ENCODE measurements around the gene PIK3AP1.

The PIK3AP1 gene

GRCh38 chr10:96608262-96608661, 112.1 kb downstream of the PIK3AP1 start:
- DNase-seq, result no peak

- no peak for DNase-seq
Observed at GRCh38 chr10:96606946-96607345, 113.4 kb downstream of the PIK3AP1 start.

- no peak for DNase-seq
Observed at GRCh38 chr10:96606216-96606615, 114.1 kb downstream of the PIK3AP1 start.

DNA sequence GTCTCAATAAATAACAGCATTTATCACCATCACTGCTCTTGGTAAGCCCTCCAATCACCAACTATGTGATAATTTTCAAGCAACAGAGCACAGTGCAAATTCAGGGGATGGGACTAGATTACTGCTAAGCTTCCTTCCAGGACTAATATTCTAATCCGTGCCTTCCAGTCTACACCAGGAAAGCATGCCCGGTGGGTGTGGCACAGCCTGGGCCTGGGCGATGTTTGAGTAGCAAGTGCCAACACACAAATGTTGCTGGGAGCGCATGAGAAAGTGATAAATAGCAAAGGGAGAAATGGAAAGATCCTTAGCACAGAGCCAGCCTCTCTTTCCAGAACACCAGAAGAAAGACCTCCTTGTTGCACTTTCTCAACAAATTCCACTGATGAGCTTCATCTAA, 120.0 kb downstream of the PIK3AP1 start:
- DNase-seq, result no peak

GRCh38 chr10:96598846-96599245, 121.5 kb downstream of the PIK3AP1 start:
- DNase-seq, result no peak

DNA sequence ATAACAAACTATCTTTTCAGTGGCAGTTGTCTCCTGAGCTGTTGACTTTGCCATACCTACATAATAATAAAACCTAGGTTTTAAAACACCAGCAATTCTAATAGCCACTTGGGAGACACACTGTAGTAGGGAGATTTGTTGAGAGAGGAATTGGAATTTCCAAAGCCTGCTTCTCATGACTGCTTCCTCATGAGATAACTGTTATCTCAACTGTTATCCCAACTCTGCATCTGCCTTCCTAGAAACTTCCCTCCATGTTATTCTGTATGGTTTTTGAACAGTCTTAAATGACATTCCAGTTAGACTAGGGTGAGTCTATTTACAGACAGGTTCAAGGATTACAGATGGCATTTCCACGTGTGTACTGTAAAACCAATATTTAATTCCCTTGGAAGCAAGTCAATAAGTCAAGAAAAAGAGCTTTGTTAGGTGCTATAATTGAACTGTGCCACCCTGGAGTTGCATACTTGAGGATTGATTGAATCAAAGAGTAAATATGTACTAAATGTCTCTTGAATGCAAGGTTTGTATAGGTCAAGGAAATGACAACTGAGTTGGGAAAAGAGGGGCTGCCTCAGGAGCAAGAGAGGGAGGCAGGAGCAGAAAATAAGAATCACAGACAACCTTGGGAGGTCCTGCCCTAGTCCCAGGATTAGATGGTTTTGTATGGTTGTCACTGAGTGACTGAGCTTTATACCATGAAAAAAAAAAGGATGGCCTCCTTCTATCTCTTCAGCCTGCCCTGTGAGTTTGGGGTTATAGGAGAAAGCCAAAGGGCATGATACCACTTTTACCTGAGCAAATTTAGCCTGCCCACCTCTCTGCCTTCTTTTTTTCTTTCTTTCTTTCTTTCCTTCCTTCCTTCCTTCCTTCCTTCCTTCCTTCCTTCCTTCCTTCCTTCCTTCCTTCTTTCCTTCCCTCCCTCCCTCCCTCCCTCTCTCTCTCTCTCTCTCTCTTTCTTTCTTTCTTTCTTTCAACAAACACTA, 123.6 kb downstream of the PIK3AP1 start:
- DNase-seq, result no peak

DNA sequence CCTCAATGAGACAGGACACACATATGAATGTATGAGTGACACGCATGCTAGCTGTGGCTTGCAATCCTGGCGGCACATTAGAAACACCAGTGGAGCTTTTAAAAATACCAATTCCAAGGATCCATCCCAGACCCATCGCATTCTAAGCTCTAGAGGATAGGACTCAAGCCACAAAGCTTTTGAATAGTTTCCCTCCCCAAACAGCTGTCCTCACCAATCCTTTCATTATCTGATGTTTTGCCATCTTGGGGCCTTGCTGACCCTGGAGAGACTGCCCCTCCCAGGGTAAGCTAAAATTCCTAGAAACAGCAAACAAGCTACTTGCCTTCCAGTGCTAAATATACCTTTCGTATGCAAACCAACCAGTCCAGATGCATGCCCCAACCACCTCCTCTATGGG, 124.6 kb downstream of the PIK3AP1 start:
- DNase-seq, result no peak

DNA sequence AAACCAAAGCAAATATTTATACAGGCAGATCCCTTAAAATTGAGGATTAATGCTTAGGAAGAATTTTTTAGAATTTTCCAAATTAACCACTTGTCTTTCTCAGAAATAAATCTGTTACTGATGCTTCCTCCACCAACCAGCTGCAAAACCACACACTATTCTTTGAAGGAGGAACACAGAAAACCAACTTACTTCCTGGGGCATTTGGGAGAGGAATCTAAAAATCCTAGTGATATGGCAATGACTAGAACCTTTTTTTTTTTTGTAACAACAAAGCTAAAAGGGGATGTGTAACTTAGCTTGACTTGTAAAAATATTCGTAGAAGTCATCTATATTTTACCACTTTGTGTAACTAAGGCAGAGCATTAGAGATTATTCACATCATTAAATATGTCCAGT, 128.4 kb downstream of the PIK3AP1 start:
- no peak for DNase-seq

GRCh38 chr10:96588616-96589419, 131.5 kb downstream of the PIK3AP1 start:
- DNase-seq, result no peak

DNA sequence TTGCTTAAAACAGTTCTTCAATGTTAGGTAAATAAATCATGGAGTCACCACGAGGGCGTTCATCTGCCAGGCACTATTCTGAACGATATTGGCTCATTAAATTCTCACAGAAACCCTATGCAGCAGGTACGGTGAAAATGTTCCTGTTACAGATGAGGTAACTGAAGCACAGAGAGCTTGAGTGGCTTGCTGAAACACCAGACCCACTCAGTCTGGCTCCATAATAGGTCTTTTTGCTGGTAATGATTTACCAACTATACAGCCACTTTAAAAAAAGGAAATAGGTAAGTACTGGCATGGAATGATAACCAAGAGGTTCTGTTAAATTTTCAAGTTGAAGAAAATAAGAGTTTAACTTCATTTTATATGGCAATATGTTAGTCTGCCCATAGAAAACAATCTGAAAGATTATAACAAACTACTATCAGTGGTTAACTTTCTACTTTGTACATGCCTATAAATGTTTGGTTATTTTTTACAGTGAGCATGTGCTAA, 132.2 kb downstream of the PIK3AP1 start:
- no peak for DNase-seq

- DNase-seq, result peak in 1 of 2 experiments; percentile 53
Observed at GRCh38 chr10:96587264-96588059, 132.9 kb downstream of the PIK3AP1 start.

DNA sequence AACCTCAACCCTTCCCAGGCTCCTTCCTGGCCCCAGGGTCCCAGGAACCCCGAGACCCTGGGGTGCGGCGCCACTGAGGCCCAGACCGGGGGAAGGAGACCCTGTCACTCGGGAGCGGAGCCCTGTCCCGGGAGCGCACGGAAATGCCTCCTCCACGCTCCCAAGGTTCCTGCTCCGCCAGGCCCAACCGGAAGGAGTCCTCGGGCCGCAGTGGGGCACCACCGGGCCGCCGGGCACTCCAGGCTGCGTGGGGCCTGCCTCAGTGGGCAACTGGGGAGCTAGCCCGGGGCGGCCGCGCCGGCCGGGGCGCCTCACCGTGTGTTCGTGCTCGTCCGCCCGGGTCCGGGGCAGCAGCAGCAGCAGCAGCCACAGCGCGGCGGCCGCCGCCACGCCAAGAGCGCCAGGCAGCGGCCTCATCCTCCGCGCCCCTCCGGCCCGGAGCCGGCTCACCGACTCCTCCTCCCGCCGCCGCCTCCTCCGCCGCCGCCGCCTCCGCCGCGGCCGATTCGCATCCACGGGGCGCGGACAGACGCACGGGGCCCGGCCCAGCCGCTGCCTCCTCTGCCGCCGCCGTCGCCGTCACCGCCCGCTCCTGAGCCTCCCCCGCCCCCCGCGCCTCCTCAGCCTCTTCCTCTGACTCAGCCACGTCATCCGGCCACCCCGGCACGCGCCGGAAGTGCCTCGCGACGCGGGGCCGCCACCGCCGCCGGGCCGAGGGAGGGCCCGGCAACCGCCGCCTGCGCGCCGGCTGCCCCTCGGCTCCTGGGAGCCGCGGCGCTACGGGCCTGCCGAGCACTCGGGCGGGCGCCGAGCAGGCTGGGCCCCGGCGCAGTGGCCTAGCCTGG, 133.7 kb downstream of the PIK3AP1 start, which contains the start of gene TM9SF3:
Gene TM9SF3 (minus strand): TSS at position 594 of the 845 bp plus-strand sequence. CDS start 177 bp downstream, at position 417.
- peak; percentile 37 to 79 for DNase-seq

- DNase-seq, result no peak
Observed at GRCh38 chr10:96585736-96586418, 134.4 kb downstream of the PIK3AP1 start.

- no peak for DNase-seq
Observed at GRCh38 chr10:96584474-96584873, 135.8 kb downstream of the PIK3AP1 start.

DNA sequence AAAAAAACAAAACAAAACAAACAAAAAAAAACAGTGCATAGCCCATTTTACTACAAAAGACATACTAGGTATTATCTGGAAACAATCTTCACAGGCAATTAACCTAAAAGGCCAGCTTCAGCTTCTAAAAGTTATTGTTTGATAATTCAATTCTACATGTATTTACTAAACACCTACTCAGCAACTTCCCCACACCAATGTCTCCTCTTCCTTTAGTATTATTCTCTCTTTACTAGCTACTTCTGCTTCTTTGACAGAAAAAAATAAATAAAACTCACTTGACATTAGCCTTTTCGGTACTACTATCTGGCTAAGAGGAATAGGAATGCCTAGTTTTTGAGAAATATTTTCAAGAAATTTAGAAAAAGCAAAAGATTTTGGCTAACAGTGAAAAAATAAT, 136.3 kb downstream of the PIK3AP1 start:
- no peak for DNase-seq

DNA sequence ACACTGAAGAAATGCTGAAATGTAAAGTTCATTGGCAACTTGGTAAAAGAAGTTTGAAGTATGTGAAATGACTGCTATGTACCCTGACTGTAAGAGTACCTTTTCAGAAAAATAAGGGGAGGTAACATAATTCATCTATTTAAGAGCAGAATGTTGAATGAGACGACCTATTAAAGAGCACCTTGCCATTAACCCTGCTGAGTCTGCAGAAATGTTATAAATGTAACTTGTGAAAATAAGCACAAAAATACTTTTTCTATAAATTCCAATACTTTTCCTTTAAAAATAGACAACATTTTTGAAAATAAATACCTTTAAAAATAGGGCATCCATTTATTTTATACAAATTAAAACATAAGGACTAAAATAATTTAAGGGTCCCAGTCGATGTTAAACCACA, 141.2 kb downstream of the PIK3AP1 start:
- DNase-seq, result no peak

DNA sequence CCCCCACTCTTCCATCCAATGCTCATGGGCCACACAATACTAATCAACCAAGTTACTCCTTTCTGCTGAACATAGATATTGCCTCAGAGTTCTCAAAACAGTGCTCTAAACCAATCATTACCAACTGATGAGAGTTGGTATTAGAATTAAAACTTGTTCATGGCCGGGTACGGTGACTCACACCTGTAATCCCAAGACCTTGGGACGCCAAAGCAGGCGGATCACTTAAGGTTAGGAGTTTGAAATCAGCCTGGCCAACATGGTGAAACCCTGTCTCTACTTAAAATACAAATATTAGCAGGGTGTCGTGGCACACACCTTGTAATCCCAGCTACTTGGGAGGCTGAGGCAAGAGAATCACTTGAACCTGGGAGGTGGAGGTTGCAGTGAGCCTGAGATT, 141.7 kb downstream of the PIK3AP1 start:
- no peak for DNase-seq

DNA sequence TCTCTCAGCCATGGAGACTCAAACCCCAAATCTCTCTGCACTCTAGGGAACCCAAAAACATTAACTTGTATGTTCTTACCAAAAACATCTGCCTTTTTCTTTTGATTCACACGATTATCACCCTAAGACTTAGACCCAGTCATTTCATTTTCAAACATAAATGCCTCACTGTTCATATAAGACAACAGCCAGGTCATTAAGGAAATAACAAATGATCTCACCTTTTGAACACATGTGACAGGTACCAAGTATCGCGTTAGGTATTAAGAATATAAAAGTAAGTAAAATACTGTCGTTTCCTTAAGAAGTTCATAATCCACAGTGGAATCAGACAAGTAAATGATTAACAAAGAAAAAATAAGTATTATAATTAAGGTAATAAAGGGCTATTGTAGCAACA, 142.3 kb downstream of the PIK3AP1 start:
- no peak for DNase-seq

DNA sequence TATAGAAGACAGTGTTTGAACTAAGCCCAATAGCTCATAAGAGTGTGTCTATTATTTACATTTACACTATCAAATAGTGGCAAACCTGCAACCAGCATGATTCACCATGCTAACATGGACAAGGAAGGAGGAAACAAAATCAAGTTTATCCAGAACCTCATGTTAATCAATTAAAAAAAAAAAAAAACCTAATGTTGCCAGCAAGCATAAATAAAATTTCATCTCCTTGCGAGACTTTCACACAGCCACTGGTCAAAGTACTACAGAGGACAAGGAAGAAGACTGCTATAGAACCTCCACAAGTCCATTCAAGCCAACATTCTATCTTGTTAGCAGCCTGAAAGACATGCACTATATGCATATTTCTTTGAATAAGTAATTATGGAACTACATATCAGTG, 143.2 kb downstream of the PIK3AP1 start:
- DNase-seq, result no peak

DNA sequence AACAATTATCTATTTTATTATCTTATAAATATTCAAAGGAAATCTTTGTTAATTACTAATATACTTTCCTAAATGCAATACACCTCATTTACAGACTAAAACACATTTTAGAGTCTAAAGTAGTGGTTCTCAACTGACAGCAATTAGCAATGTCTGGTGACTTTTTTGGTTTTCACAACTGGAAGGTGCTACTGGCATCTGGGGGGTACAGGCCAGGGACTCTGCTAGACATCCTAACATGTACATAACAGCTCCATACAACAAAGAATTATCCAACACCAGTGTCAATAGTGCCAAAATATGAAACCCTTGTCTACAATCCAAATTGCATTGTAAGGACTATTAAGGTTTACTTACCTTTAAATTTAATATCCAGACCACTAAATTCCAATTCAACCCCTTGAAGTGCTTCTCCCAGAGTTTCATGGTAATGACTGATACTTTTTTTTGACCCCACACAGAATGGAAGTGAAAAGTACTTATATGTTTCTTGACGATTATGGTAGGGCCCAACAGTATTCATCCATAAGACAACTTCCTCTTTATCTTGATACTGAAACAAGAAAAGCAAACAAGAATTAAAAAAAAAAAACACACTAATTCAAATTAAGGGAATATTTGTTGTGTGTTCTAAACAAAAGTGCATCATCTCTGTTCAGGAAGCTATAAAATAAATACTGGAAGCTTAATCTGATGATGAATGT, 143.9 kb downstream of the PIK3AP1 start:
- DNase-seq, result no peak
